ENCODE measurements around the gene CRYBB3. TPM values are rescaled to one million over a fixed set of nuclear protein-coding genes. Genes with fewer than 3 reads are reported as not detected.

The CRYBB3 gene
- total and polyA plus RNA-seq, 9 of the 15 experiments (the other 6 are each of a cell fraction or from before 2014, with no cell fraction given): not detected

DNA sequence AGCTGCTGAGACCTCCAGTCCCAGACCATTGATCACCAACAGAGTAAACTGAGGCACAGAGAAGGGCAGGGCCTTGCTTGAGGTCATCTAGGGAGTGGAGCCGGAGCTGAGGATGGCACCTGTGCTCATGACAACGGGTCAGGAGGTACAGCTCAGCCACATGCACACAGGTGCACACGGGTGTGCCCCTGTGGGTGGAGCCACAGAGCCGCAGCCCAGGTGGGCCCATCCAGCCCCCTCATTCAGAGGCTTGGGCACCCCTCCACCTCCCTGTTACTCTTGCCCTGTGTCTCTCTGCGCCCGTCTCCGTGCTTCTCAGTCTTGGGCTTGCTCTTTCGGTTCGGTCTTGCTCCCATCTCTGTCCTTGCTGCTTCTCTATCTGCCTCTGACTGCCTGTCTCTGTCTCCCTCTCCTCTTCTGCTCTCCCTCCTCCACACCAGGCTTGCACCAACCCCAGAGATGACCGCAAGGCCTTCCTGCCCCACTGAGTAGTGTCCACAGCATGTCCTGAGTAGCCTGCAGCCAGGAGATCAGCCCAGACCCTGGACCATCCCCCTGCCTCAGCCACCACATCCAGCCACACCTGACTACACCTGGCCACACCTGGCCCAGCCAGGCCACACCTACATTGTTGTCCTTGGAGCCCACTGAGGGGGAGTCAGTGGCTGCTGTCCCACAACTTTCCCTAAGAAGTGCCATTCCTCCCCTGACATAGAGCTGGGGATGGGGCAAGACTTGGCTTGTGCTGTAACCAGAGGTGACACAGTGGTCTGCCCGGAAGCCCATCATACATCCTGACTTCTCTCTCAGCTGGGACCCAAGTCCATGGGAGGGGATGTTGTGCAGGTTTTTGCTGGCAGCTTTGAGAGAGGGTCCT lies 39.3 kb upstream of the CRYBB3 start (continued):
- TF ChIP-seq, protein P1, sequence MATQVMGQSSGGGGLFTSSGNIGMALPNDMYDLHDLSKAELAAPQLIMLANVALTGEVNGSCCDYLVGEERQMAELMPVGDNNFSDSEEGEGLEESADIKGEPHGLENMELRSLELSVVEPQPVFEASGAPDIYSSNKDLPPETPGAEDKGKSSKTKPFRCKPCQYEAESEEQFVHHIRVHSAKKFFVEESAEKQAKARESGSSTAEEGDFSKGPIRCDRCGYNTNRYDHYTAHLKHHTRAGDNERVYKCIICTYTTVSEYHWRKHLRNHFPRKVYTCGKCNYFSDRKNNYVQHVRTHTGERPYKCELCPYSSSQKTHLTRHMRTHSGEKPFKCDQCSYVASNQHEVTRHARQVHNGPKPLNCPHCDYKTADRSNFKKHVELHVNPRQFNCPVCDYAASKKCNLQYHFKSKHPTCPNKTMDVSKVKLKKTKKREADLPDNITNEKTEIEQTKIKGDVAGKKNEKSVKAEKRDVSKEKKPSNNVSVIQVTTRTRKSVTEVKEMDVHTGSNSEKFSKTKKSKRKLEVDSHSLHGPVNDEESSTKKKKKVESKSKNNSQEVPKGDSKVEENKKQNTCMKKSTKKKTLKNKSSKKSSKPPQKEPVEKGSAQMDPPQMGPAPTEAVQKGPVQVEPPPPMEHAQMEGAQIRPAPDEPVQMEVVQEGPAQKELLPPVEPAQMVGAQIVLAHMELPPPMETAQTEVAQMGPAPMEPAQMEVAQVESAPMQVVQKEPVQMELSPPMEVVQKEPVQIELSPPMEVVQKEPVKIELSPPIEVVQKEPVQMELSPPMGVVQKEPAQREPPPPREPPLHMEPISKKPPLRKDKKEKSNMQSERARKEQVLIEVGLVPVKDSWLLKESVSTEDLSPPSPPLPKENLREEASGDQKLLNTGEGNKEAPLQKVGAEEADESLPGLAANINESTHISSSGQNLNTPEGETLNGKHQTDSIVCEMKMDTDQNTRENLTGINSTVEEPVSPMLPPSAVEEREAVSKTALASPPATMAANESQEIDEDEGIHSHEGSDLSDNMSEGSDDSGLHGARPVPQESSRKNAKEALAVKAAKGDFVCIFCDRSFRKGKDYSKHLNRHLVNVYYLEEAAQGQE (IDR thresholded peaks at IDR 0.05; ENCODE audit: borderline replicate concordance): no peak
- TF ChIP-seq, protein P1 (CRISPR knock-in tag; IDR thresholded peaks at IDR 0.05; ENCODE audit: low read depth): no peak
- no peak for TF ChIP-seq KAT2B (IDR thresholded peaks at IDR 0.05; ENCODE audit: low read depth, low read length)

All from K562 (cell line).